ENCODE measurements around the gene NXPE3.

GRCh38 chr3:101735833-101736232 lies 43.2 kb upstream of the NXPE3 start:
- TF ChIP-seq CTCF (IDR thresholded peaks at IDR 0.05) (no peak), POLR2AphosphoS5 (IDR thresholded peaks at IDR 0.05) (no peak), POLR2A (IDR thresholded peaks at IDR 0.05) (no peak)
